Spleen (tissue), 11 donors: ENCODE measurements around the gene ITPR2. TPM values are rescaled to one million over a fixed set of nuclear protein-coding genes. Genes with fewer than 3 reads are reported as not detected.

Experiments used
- DNase-seq: peaks from one replicate; pipeline ENCODE4 v3.0.0-alpha.2; 2020
- H3K27ac ChIP-seq, 8 donors: fragments of 200-600 bp; sonication (generic) in 7 of 8; 1 replicate in 4 of 8; 2 replicates in 4 of 8; pipeline versions ENCODE4 v1.5.0 to v1.8.0; 2016 to 2021; ENCODE audit warnings: inconsistent platforms in 4 of 8, mild to moderate bottlenecking in 4 of 8, moderate library complexity in 1 of 8
- H3K27me3 ChIP-seq, 7 donors: fragments of 200-600 bp; sonication (generic) in 6 of 7; replicated peaks in 1 of 7; 1 replicate in 4 of 7; 2 replicates in 3 of 7; pipeline versions ENCODE4 v1.5.0 to v1.8.0; 2016 to 2021; ENCODE audit warnings: inconsistent platforms in 3 of 7, mild to moderate bottlenecking in 1 of 7
- H3K36me3 ChIP-seq, 6 donors: fragments of 200-600 bp; sonication (generic) in 5 of 6; 1 replicate in 4 of 6; 2 replicates in 2 of 6; pipeline versions ENCODE4 v1.5.0 to v1.8.0; 2016 to 2021; ENCODE audit warnings: inconsistent platforms in 2 of 6
- H3K4me1 ChIP-seq, 6 donors: fragments of 200-600 bp; sonication (generic) in 5 of 6; 1 replicate in 3 of 6; 2 replicates in 3 of 6; pipeline versions ENCODE4 v1.5.0 to v1.8.0; 2016 to 2021; ENCODE audit warnings: inconsistent platforms in 3 of 6
- H3K4me3 ChIP-seq, 8 donors: fragments of 200-600 bp; sonication (generic) in 7 of 8; 1 replicate in 4 of 8; 2 replicates in 4 of 8; pipeline versions ENCODE4 v1.5.0 to v1.8.0; 2016 to 2021; ENCODE audit warnings: inconsistent platforms in 4 of 8, mild to moderate bottlenecking in 4 of 8, moderate library complexity in 2 of 8
- H3K9me3 ChIP-seq, 8 donors: fragments of 200-600 bp; sonication (generic) in 7 of 8; 1 replicate in 4 of 8; 2 replicates in 4 of 8; pipeline versions ENCODE4 v1.5.0 to v1.8.0; 2016 to 2021; ENCODE audit warnings: inconsistent platforms in 4 of 8
- POLR2A ChIP-seq, 3 donors: fragments of 450-650 bp; IDR thresholded peaks; one replicate each; pipeline ENCODE4 v1.5.1; 2017; ENCODE audit warnings: antibody characterized with exemption in 3 of 3, mild to moderate bottlenecking in 1 of 3
- POLR2AphosphoS5 ChIP-seq, 3 donors: sonication (generic); formaldehyde crosslinking; IDR thresholded peaks; one replicate each; pipeline ENCODE4 v1.5.1; 2017; ENCODE audit warnings: antibody characterized with exemption in 3 of 3
- WGBS, 5 donors: extraction: QIAGEN DNeasy Blood & Tissue Kit in 3 of 5; methylation state at CpG; one replicate each; pipeline versions ENCODE4 v1.1.5 to v1.1.7; 2013 to 2018; 5-methylcytosine and 5-hydroxymethylcytosine counted together
- intact Hi-C: fragments of 100-400 bp; cut with DNase I; formaldehyde crosslinking; loops from one replicate; pipeline ENCODE4 v1.15.0; 2023; ENCODE audit warnings: low total_unique reads
- polyA plus RNA-seq, 3 donors: library from polyadenylated mRNA; stranded (reverse); fragments of 200-250 nt; gene quantifications; one replicate each; pipeline ENCODE4 v1.2.1, GENCODE V29; 2013
- total RNA-seq, 7 donors: library from RNA; depleted of rRNA in 3 of 7; stranded (reverse); fragments of >200 nt in 3 of 7; fragmentation: NEBNext Ultra II Directional in 4 of 7; extraction: Animal tissue kit (Norgen Biotek cat#: 25700) in 4 of 7; gene quantifications; one replicate each; pipeline versions ENCODE4 v1.1.0 to v1.2.1, GENCODE V29; 2016 to 2021
- TF ChIP-seq, protein P1 (sequence below), 11 experiments: fragments of 200-600 bp in 7 of 11; fragments of 450-650 bp in 4 of 11; sonication (generic) in 4 of 11; IDR thresholded peaks in 8 of 11; conservative IDR thresholded peaks in 3 of 11; 1 replicate in 7 of 11; 2 replicates in 4 of 11; pipeline versions ENCODE4 v1.4.0 to v1.8.0; 2016 to 2021; ENCODE audit warnings: antibody characterized with exemption in 11 of 11, inconsistent platforms in 4 of 11, mild to moderate bottlenecking in 1 of 11
- donor health status: healthy with polysubstance abuse.
- donor health status: DM: no; HTN: no; CAD: no; lungs with moderate emphysema.
- donor health status: DM: no; HTN: no; CAD: no.
- donor health status: Bipolar disorder and iron deficiency.
- donor health status: healthy.
- donor health status: DM: no; HTN: no; CAD: no.
- donor health status: DM: yes; HTN: yes; CAD: no.

Gene ITPR2
- total and polyA plus RNA-seq, 10 donors = 3.2 to 105 (median 60.4) TPM

- H3K27me3 ChIP-seq = no peaks in the 10 kb centered on the region
- no peak overlapping the region for H3K27ac ChIP-seq
- WGBS, 5 donors = 91 to 98% (median 95%) methylated on average over 2 of the region's 2 CpGs
- intact Hi-C loops = no loop called here
- H3K4me1 ChIP-seq = peaks cover 0 to 34% (median 5%) of the 10 kb centered on the region in 6 donors
- DNase-seq = no peak
- H3K4me3 ChIP-seq = no peak overlapping the region
- TF ChIP-seq, protein P1, sequence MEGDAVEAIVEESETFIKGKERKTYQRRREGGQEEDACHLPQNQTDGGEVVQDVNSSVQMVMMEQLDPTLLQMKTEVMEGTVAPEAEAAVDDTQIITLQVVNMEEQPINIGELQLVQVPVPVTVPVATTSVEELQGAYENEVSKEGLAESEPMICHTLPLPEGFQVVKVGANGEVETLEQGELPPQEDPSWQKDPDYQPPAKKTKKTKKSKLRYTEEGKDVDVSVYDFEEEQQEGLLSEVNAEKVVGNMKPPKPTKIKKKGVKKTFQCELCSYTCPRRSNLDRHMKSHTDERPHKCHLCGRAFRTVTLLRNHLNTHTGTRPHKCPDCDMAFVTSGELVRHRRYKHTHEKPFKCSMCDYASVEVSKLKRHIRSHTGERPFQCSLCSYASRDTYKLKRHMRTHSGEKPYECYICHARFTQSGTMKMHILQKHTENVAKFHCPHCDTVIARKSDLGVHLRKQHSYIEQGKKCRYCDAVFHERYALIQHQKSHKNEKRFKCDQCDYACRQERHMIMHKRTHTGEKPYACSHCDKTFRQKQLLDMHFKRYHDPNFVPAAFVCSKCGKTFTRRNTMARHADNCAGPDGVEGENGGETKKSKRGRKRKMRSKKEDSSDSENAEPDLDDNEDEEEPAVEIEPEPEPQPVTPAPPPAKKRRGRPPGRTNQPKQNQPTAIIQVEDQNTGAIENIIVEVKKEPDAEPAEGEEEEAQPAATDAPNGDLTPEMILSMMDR (IDR thresholded peaks at IDR 0.05 in 8 of 11, conservative IDR thresholded peaks at IDR 0.05 in 3 of 11) = no peak
- TF ChIP-seq POLR2A (IDR thresholded peaks at IDR 0.05) (no peak), POLR2AphosphoS5 (IDR thresholded peaks at IDR 0.05) (no peak)
- H3K9me3 ChIP-seq = no peaks in the 10 kb centered on the region
- no peaks in the 10 kb centered on the region for H3K36me3 ChIP-seq
Observed at GRCh38 chr12:26823390-26823789, 9.6 kb downstream of the ITPR2 start.

DNA sequence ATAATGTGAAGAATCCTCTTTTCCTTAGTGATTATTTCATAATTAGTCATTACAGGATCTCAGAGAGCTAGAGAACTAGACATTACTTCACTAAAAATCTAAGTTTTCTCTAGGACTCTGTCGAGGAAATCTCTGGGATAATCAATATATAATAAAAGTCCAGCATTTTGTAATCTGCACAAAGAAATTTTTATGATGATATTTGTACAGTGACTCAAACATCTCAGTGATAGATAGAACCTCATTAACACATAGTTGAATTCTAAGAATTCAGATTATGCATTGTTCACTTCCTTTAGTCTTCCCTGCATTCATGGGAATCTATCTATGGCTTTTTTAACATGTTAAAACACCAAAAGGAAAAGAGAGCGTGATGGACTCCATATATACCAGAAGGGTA lies 11.0 kb downstream of the ITPR2 start:
- Histone ChIP-seq H3K27ac (no peak overlapping the region), H3K4me1 (peaks cover 0 to 31% (median 3%) of the 10 kb centered on the region in 6 donors), H3K9me3 (no peaks in the 10 kb centered on the region), H3K4me3 (no peak overlapping the region), H3K27me3 (no peaks in the 10 kb centered on the region), H3K36me3 (peaks cover 0 to 7% (median 0%) of the 10 kb centered on the region in 6 donors)
- intact Hi-C loops = no loop called here
- WGBS, 5 donors = 90 to 97% (median 96%) methylated on average over 2 of the region's 2 CpGs
- DNase-seq = no peak
- TF ChIP-seq, protein P1 (IDR thresholded peaks at IDR 0.05 in 8 of 11, conservative IDR thresholded peaks at IDR 0.05 in 3 of 11) = no peak
- no peak for TF ChIP-seq POLR2A (IDR thresholded peaks at IDR 0.05)
- TF ChIP-seq POLR2AphosphoS5 (IDR thresholded peaks at IDR 0.05) = no peak

DNA sequence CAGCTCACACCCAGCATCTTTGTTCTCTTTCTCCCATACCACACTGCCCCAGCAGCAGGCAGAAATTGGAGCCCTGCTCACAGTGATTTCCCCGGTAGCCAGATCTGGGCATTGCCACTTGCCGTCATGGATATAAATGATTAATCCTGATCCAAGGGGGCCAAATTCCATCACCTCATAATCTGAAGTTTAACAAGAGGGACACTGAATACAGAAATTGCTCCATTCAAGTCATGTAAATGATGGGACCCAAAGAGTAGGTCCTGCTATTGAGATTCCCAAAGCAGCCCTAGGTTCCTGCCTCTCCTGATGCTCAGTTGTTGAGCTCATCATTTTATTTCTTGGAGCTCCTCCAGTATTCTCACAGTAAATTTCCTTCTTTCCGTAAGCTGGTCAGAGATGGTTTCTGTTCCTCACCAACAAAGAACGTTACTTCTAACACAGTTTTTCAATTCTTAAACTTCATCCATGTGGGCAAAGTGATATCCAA lies 11.7 kb downstream of the ITPR2 start:
- Histone ChIP-seq H3K4me3 (no peak overlapping the region), H3K9me3 (no peaks in the 10 kb centered on the region), H3K27ac (no peak overlapping the region), H3K4me1 (peaks cover 0 to 24% (median 3%) of the 10 kb centered on the region in 6 donors), H3K27me3 (no peaks in the 10 kb centered on the region), H3K36me3 (peaks cover 0 to 13% (median 0%) of the 10 kb centered on the region in 6 donors)
- intact Hi-C loops = no loop called here
- TF ChIP-seq POLR2AphosphoS5 (IDR thresholded peaks at IDR 0.05) = no peak
- no peak for TF ChIP-seq POLR2A (IDR thresholded peaks at IDR 0.05)
- TF ChIP-seq, protein P1 (IDR thresholded peaks at IDR 0.05 in 8 of 11, conservative IDR thresholded peaks at IDR 0.05 in 3 of 11) = no peak
- no peak for DNase-seq
- WGBS, 5 donors = 75 to 80% (median 77%) methylated on average over 4 of the region's 4 CpGs

- Histone ChIP-seq H3K27ac (no peak overlapping the region), H3K36me3 (peaks cover 0 to 24% (median 0%) of the 10 kb centered on the region in 6 donors), H3K27me3 (no peaks in the 10 kb centered on the region), H3K9me3 (no peaks in the 10 kb centered on the region), H3K4me3 (no peak overlapping the region), H3K4me1 (peaks cover 0 to 24% (median 3%) of the 10 kb centered on the region in 6 donors)
- no peak for TF ChIP-seq POLR2AphosphoS5 (IDR thresholded peaks at IDR 0.05)
- TF ChIP-seq POLR2A (IDR thresholded peaks at IDR 0.05) = no peak
- TF ChIP-seq, protein P1 (IDR thresholded peaks at IDR 0.05 in 8 of 11, conservative IDR thresholded peaks at IDR 0.05 in 3 of 11) = no peak
- no peak for DNase-seq
- intact Hi-C loops = no loop called here
- WGBS, 5 donors = 88 to 95% (median 90%) methylated on average over 2 of the region's 2 CpGs
Observed at GRCh38 chr12:26818636-26819035, 14.4 kb downstream of the ITPR2 start.
